ENCODE results near the gene ENOX1. TPM values are rescaled to one million over a fixed set of nuclear protein-coding genes. Genes with fewer than 3 reads are reported as not detected.
"Not testable (repeated sequence)": the region's sequence is repeated elsewhere in the genome, so short reads cannot be mapped to it uniquely, and the experiment has no call there.

The ENOX1 gene
- total RNA-seq, 1 experiment from 2014 or later = 0.95 TPM

DNA sequence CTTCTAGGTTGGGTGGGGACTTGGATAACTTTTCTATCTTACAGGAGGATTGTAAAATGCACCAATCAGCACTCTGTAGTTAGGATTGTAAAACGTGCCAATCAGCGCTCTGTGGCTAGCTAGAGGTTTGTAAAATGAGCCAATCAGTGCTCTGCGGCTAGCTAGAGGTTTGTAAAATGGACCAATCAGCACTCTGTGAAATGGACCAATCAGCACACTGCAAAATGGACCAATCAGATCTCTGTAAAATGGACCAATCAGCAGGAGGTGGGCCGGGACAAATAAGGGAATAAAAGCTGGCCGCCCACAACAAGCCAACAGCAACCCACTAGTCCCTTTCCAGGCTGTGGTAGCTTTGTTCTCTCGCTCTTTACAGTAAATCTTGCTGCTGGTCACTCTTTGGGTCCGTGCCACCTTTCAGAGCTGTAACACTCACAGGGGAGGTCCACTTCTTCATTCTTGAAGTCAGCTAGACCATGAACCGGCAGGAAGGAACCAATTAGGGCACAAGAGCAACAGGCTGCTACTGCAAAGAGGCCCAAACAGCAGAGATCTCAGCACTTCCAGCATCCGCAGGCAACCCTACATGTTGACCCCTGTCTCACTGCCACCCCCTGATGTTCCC is 606.6 kb downstream of the ENOX1 start:
- Histone ChIP-seq H3K27ac (ENCODE audit: low read length) (no peak overlapping the region), H3K79me2 (ENCODE audit: low read length) (no peaks in the 10 kb centered on the region), H3F3A (ENCODE audit: low read length, unreplicated experiment) (no peaks in the 10 kb centered on the region), H3K27me3 (ENCODE audit: low read length) (no peaks in the 10 kb centered on the region), H2AFZ (ENCODE audit: low read length) (no peak overlapping the region), H3K9me3 (ENCODE audit: low read length) (no peaks in the 10 kb centered on the region), H3K36me3 (ENCODE audit: low read depth, low read length) (no peaks in the 10 kb centered on the region), H3K4me1 (ENCODE audit: insufficient read depth, low read length) (no peaks in the 10 kb centered on the region), H4K20me1 (ENCODE audit: low read length) (no peaks in the 10 kb centered on the region), H3K9ac (ENCODE audit: low read length) (no peak overlapping the region), H3K9me2 (replicated peaks; ENCODE audit: low read length) (no peaks in the 10 kb centered on the region), H3K4me3 (ENCODE audit: low read length) (no peak overlapping the region), H3K4me2 (ENCODE audit: low read length) (no peak overlapping the region)
- BruUV-seq (replicated peaks) = no TSS peak
- ATAC-seq = no peak
- intact Hi-C loops (cut with micrococcal nuclease) = no loop called here
- TF ChIP-seq, protein P1, sequence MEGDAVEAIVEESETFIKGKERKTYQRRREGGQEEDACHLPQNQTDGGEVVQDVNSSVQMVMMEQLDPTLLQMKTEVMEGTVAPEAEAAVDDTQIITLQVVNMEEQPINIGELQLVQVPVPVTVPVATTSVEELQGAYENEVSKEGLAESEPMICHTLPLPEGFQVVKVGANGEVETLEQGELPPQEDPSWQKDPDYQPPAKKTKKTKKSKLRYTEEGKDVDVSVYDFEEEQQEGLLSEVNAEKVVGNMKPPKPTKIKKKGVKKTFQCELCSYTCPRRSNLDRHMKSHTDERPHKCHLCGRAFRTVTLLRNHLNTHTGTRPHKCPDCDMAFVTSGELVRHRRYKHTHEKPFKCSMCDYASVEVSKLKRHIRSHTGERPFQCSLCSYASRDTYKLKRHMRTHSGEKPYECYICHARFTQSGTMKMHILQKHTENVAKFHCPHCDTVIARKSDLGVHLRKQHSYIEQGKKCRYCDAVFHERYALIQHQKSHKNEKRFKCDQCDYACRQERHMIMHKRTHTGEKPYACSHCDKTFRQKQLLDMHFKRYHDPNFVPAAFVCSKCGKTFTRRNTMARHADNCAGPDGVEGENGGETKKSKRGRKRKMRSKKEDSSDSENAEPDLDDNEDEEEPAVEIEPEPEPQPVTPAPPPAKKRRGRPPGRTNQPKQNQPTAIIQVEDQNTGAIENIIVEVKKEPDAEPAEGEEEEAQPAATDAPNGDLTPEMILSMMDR (conservative IDR thresholded peaks at IDR 0.05; ENCODE audit: low read depth, low read length) = no peak
- no peak for TF ChIP-seq EZH2phosphoT487 (IDR thresholded peaks at IDR 0.05; ENCODE audit: borderline replicate concordance, low read length)
- TF ChIP-seq EZH2 (IDR thresholded peaks at IDR 0.05; ENCODE audit: low read length, unreplicated experiment) = no peak
- ChIA-PET CTCF (no interaction called here), POLR2A (ENCODE audit: unreplicated experiment) (no interaction called here)
- no peak for DNase-seq

- Histone ChIP-seq H3K4me1 (ENCODE audit: insufficient read depth, low read length) (no peaks in the 10 kb centered on the region), H3K4me3 (ENCODE audit: low read length) (no peak overlapping the region), H3K36me3 (ENCODE audit: low read depth, low read length) (no peaks in the 10 kb centered on the region), H3K9me2 (replicated peaks; ENCODE audit: low read length) (no peaks in the 10 kb centered on the region), H3K27me3 (ENCODE audit: low read length) (no peaks in the 10 kb centered on the region), H3K4me2 (ENCODE audit: low read length) (no peak overlapping the region), H3F3A (ENCODE audit: low read length, unreplicated experiment) (no peaks in the 10 kb centered on the region), H3K9ac (ENCODE audit: low read length) (no peak overlapping the region), H3K9me3 (ENCODE audit: low read length) (no peaks in the 10 kb centered on the region), H3K79me2 (ENCODE audit: low read length) (no peaks in the 10 kb centered on the region), H4K20me1 (ENCODE audit: low read length) (no peaks in the 10 kb centered on the region), H2AFZ (ENCODE audit: low read length) (no peak overlapping the region), H3K27ac (ENCODE audit: low read length) (no peak overlapping the region)
- intact Hi-C loops (cut with micrococcal nuclease) = no loop called here
- DNase-seq = no peak
- BruUV-seq (replicated peaks) = no TSS peak
- CTCF ChIA-PET = no interaction called here
- POLR2A ChIA-PET (ENCODE audit: unreplicated experiment) = no interaction called here
- ATAC-seq = no peak
- TF ChIP-seq EZH2 (IDR thresholded peaks at IDR 0.05; ENCODE audit: low read length, unreplicated experiment) = no peak
- no peak for TF ChIP-seq EZH2phosphoT487 (IDR thresholded peaks at IDR 0.05; ENCODE audit: borderline replicate concordance, low read length)
- TF ChIP-seq, protein P1 (conservative IDR thresholded peaks at IDR 0.05; ENCODE audit: low read depth, low read length) = no peak
Measured at GRCh38 chr13:43171489-43171888, 615.3 kb downstream of the ENOX1 start.

- Histone ChIP-seq H2AFZ (ENCODE audit: low read length) (0 out of 2 replicates have a peak overlapping the region, but pooled peaks have one; percentile 30), H3K9ac (ENCODE audit: low read length) (no peak overlapping the region), H3K9me3 (ENCODE audit: low read length) (no peaks in the 10 kb centered on the region), H4K20me1 (ENCODE audit: low read length) (no peaks in the 10 kb centered on the region), H3K27ac (ENCODE audit: low read length) (no peak overlapping the region), H3K27me3 (ENCODE audit: low read length) (no peaks in the 10 kb centered on the region), H3K4me1 (ENCODE audit: insufficient read depth, low read length) (no peaks in the 10 kb centered on the region), H3F3A (ENCODE audit: low read length, unreplicated experiment) (no peaks in the 10 kb centered on the region), H3K36me3 (ENCODE audit: low read depth, low read length) (no peaks in the 10 kb centered on the region), H3K9me2 (replicated peaks; ENCODE audit: low read length) (no peaks in the 10 kb centered on the region), H3K4me3 (ENCODE audit: low read length) (no peak overlapping the region), H3K4me2 (ENCODE audit: low read length) (no peak overlapping the region), H3K79me2 (ENCODE audit: low read length) (no peaks in the 10 kb centered on the region)
- DNase-seq (no peak), ATAC-seq (no peak)
- POLR2A ChIA-PET (ENCODE audit: unreplicated experiment) = no interaction called here
- BruUV-seq (replicated peaks) = no TSS peak
- TF ChIP-seq EZH2 (IDR thresholded peaks at IDR 0.05; ENCODE audit: low read length, unreplicated experiment) (no peak), EZH2phosphoT487 (IDR thresholded peaks at IDR 0.05; ENCODE audit: borderline replicate concordance, low read length) (no peak)
- TF ChIP-seq, protein P1 (conservative IDR thresholded peaks at IDR 0.05; ENCODE audit: low read depth, low read length) = no peak
- intact Hi-C loops (cut with micrococcal nuclease) = no loop called here
- CTCF ChIA-PET = no interaction called here
Measured at GRCh38 chr13:43170506-43170905, 616.3 kb downstream of the ENOX1 start.

DNA sequence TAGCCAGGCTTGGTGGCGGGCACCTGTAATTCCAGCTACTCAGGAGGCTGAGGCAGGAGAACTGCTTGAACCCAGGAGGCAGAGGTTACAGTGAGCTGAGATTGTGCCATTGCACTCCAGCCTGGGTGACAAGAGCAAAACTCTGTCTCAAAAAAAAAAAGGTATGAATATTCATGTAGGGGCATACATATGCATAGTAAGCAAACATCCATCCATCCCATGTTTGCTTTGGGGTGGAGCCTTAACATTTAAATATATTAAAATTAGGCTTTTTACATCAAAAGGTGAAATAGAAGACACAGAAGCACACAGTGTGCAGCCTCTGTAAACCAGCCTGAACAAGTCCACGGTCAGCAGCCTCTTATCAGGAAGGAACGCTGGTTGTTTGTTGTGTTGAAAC is 618.3 kb downstream of the ENOX1 start:
- H3K4me2 ChIP-seq (ENCODE audit: low read length); H2AFZ ChIP-seq (ENCODE audit: low read length); H3K9me3 ChIP-seq (ENCODE audit: low read length); ATAC-seq; H3K9ac ChIP-seq (ENCODE audit: low read length); H3K9me2 ChIP-seq (replicated peaks; ENCODE audit: low read length); H3K27ac ChIP-seq (ENCODE audit: low read length); H3K27me3 ChIP-seq (ENCODE audit: low read length); CTCF ChIA-PET; POLR2A ChIA-PET (ENCODE audit: unreplicated experiment); BruUV-seq (replicated peaks); DNase-seq; H3F3A ChIP-seq (ENCODE audit: low read length, unreplicated experiment); H3K4me1 ChIP-seq (ENCODE audit: insufficient read depth, low read length); H3K4me3 ChIP-seq (ENCODE audit: low read length); intact Hi-C loops (cut with micrococcal nuclease); H3K36me3 ChIP-seq (ENCODE audit: low read depth, low read length); H4K20me1 ChIP-seq (ENCODE audit: low read length); H3K79me2 ChIP-seq (ENCODE audit: low read length): not testable (repeated sequence)
